OCI-LY1 (cell line): ENCODE measurements around the gene EPN3.

ENCODE experiments used
- H2AFZ ChIP-seq: fragments of 200-600 bp; sonication (generic), shearing (Covaris generic); 2 replicates; pipeline ENCODE4 v1.6.0; 2014; ENCODE audit warnings: antibody characterized with exemption, mild to moderate bottlenecking, low read length
- H3F3A ChIP-seq: fragments of 200-600 bp; sonication (generic), shearing (Covaris generic); 2 replicates; pipeline ENCODE4 v1.6.0; 2014; ENCODE audit warnings: mild to moderate bottlenecking, antibody characterized with exemption, low read length, moderate library complexity; ENCODE audit not compliant: insufficient read depth
- H3K27ac ChIP-seq: fragments of 200-600 bp; sonication (generic); 2 replicates; pipeline ENCODE4 v1.5.1; 2014; ENCODE audit warnings: low read length, mixed run types, mild to moderate bottlenecking, low read depth; ENCODE audit not compliant: poor library complexity, severe bottlenecking
- H3K27me3 ChIP-seq: fragments of 200-600 bp; sonication (generic); 2 replicates; pipeline ENCODE4 v1.6.0; 2014; ENCODE audit warnings: antibody characterized with exemption, mild to moderate bottlenecking, low read length, moderate library complexity; ENCODE audit not compliant: insufficient read depth
- H3K36me3 ChIP-seq: fragments of 200-600 bp; sonication (generic); 2 replicates; pipeline ENCODE4 v1.6.1; 2014; ENCODE audit warnings: mild to moderate bottlenecking, antibody characterized with exemption, low read length, moderate library complexity, mixed read lengths; ENCODE audit not compliant: insufficient read depth
- H3K4me1 ChIP-seq: fragments of 200-600 bp; sonication (generic); 2 replicates; pipeline ENCODE4 v1.5.1; 2014; ENCODE audit warnings: mild to moderate bottlenecking, low read length, moderate library complexity; ENCODE audit not compliant: insufficient read depth, severe bottlenecking
- H3K4me2 ChIP-seq: fragments of 200-600 bp; sonication (generic), shearing (Covaris generic); 2 replicates; pipeline ENCODE4 v1.6.1; 2014; ENCODE audit warnings: low read length
- H3K4me3 ChIP-seq: fragments of 200-600 bp; sonication (generic); 2 replicates; pipeline ENCODE4 v1.5.1; 2014; ENCODE audit warnings: low read length, low read depth, mild to moderate bottlenecking, mixed read lengths; ENCODE audit not compliant: poor library complexity, severe bottlenecking
- H3K79me2 ChIP-seq: fragments of 200-600 bp; shearing (Covaris generic); 2 replicates; pipeline ENCODE4 v1.6.1; 2016; ENCODE audit warnings: mixed run types, low read length, mixed read lengths; ENCODE audit not compliant: insufficient read depth
- H3K9ac ChIP-seq: fragments of 200-600 bp; sonication (generic), shearing (Covaris generic); 2 replicates; pipeline ENCODE4 v1.6.1; 2014; ENCODE audit warnings: mild to moderate bottlenecking, low read length, mixed read lengths
- H3K9me2 ChIP-seq: fragments of 200-600 bp; sonication (generic), shearing (Covaris generic); 2 replicates; pipeline ENCODE4 v1.6.1; 2014; ENCODE audit warnings: low read depth, mild to moderate bottlenecking, low read length, mixed read lengths
- H3K9me3 ChIP-seq: fragments of 200-600 bp; shearing (Covaris generic); 2 replicates; pipeline ENCODE4 v1.6.1; 2014; ENCODE audit warnings: low read length, mixed read lengths
- H4K20me1 ChIP-seq: fragments of 200-600 bp; sonication (generic), shearing (Covaris generic); 2 replicates; pipeline ENCODE4 v1.6.0; 2016; ENCODE audit warnings: mild to moderate bottlenecking, low read length; ENCODE audit not compliant: insufficient read depth
- CTCF ChIP-seq: fragments of 200-600 bp; sonication (generic), shearing (Covaris generic); IDR thresholded peaks from 2 replicates; pipeline ENCODE4 v1.5.1; 2017; ENCODE audit warnings: mild to moderate bottlenecking, antibody characterized with exemption, low read length, moderate library complexity, mixed read lengths
- EZH2 ChIP-seq: fragments of 200-600 bp; sonication (generic), shearing (Covaris generic); IDR thresholded peaks from 2 replicates; pipeline ENCODE4 v1.8.0; 2017; ENCODE audit warnings: borderline replicate concordance, mixed run types, mild to moderate bottlenecking, antibody characterized with exemption, low read length, moderate library complexity, mixed read lengths

The EPN3 gene

DNA sequence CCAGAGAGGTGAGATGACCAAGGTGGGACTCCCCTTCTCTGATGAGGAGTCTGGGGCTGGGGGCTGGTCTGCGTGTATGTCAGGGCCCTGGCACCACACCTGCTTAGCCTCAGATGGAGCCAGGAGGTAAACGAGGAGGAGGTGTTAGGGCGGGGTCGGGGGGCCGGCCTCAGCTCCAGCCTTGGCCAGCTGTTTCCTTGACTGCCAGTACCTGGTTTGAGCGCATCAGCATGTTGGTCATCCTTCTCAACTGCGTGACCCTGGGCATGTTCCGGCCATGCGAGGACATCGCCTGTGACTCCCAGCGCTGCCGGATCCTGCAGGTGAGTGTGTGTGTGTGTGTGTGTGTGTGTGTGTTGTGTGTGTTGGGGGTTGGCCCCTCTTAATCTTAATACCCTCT lies 36.1 kb downstream of the EPN3 start:
- no peaks in the 10 kb centered on the region for H3F3A ChIP-seq
- no peaks in the 10 kb centered on the region for H3K9me3 ChIP-seq
- no peaks in the 10 kb centered on the region for H4K20me1 ChIP-seq
- H2AFZ ChIP-seq, result no peak overlapping the region
- H3K4me2 ChIP-seq, result no peak overlapping the region
- no peaks in the 10 kb centered on the region for H3K4me1 ChIP-seq
- H3K9me2 ChIP-seq, result no peaks in the 10 kb centered on the region
- TF ChIP-seq CTCF, result no peak
- TF ChIP-seq EZH2, result no peak
- H3K4me3 ChIP-seq, result no peak overlapping the region
- H3K79me2 ChIP-seq, result no peaks in the 10 kb centered on the region
- H3K27ac ChIP-seq, result no peak overlapping the region
- no peak overlapping the region for H3K9ac ChIP-seq
- no peaks in the 10 kb centered on the region for H3K36me3 ChIP-seq
- H3K27me3 ChIP-seq, result peaks cover 3% of the 10 kb centered on the region; the same call in 1 of the 2 replicates

GRCh38 chr17:50569592-50569991 lies 37.1 kb downstream of the EPN3 start:
- no peak overlapping the region for H2AFZ ChIP-seq
- no peaks in the 10 kb centered on the region for H3K36me3 ChIP-seq
- H3K4me3 ChIP-seq, result no peak overlapping the region
- no peak overlapping the region for H3K9ac ChIP-seq
- H3K9me3 ChIP-seq, result no peaks in the 10 kb centered on the region
- H3F3A ChIP-seq, result no peaks in the 10 kb centered on the region
- TF ChIP-seq EZH2 (no peak), CTCF (no peak)
- H3K4me2 ChIP-seq, result no peak overlapping the region
- peaks cover 3% of the 10 kb centered on the region; the same call in 1 of the 2 replicates for H3K27me3 ChIP-seq
- no peaks in the 10 kb centered on the region for H3K79me2 ChIP-seq
- H3K9me2 ChIP-seq, result no peaks in the 10 kb centered on the region
- no peaks in the 10 kb centered on the region for H3K4me1 ChIP-seq
- H4K20me1 ChIP-seq, result no peaks in the 10 kb centered on the region
- no peak overlapping the region for H3K27ac ChIP-seq

GRCh38 chr17:50570032-50570431 lies 37.5 kb downstream of the EPN3 start:
- H3K4me1 ChIP-seq, result no peaks in the 10 kb centered on the region
- H3K27ac ChIP-seq, result no peak overlapping the region
- peaks cover 3% of the 10 kb centered on the region; the same call in 1 of the 2 replicates for H3K27me3 ChIP-seq
- TF ChIP-seq CTCF (no peak), EZH2 (no peak)
- H3K9ac ChIP-seq, result no peak overlapping the region
- H3F3A ChIP-seq, result no peaks in the 10 kb centered on the region
- H4K20me1 ChIP-seq, result no peaks in the 10 kb centered on the region
- no peaks in the 10 kb centered on the region for H3K79me2 ChIP-seq
- H3K9me2 ChIP-seq, result no peaks in the 10 kb centered on the region
- no peaks in the 10 kb centered on the region for H3K9me3 ChIP-seq
- no peak overlapping the region for H3K4me2 ChIP-seq
- H2AFZ ChIP-seq, result no peak overlapping the region
- no peak overlapping the region for H3K4me3 ChIP-seq
- no peaks in the 10 kb centered on the region for H3K36me3 ChIP-seq
